HG03521 (cell line): ENCODE data around the gene RHOU.
"Not testable (repeated sequence)": the region's sequence is repeated elsewhere in the genome, so short reads cannot be mapped to it uniquely, and the experiment has no call there.

Experiments used
- ATAC-seq: cut with Tn5 transposase; IDR thresholded peaks from one replicate; pipeline ENCODE4 v1.9.1; 2021; ENCODE audit warnings: mild to moderate bottlenecking, moderate library complexity; ENCODE audit not compliant: unreplicated experiment

Gene RHOU

GRCh38 chr1:228755800-228756199, 20.5 kb downstream of the RHOU start:
- ATAC-seq: no peak

GRCh38 chr1:228756457-228756856, 21.2 kb downstream of the RHOU start:
- no peak for ATAC-seq

GRCh38 chr1:228758447-228758846, 23.2 kb downstream of the RHOU start:
- ATAC-seq: no peak

GRCh38 chr1:228760979-228761378, 25.7 kb downstream of the RHOU start:
- no peak for ATAC-seq

- no peak for ATAC-seq
Observed at GRCh38 chr1:228763561-228763960, 28.3 kb downstream of the RHOU start.

GRCh38 chr1:228765168-228765946, 30.1 kb downstream of the RHOU start:
- no peak for ATAC-seq

- ATAC-seq: no peak
Observed at GRCh38 chr1:228766788-228767187, 31.5 kb downstream of the RHOU start.

GRCh38 chr1:228767636-228768354, 32.5 kb downstream of the RHOU start:
- ATAC-seq: no peak

- no peak for ATAC-seq
Observed at GRCh38 chr1:228768355-228769000, 33.2 kb downstream of the RHOU start.

- ATAC-seq: no peak
Observed at GRCh38 chr1:228770779-228771223, 35.5 kb downstream of the RHOU start.

GRCh38 chr1:228772516-228773212, 37.4 kb downstream of the RHOU start:
- no peak for ATAC-seq

GRCh38 chr1:228775946-228776345, 40.7 kb downstream of the RHOU start:
- ATAC-seq: not testable (repeated sequence)

- ATAC-seq: no peak
Observed at GRCh38 chr1:228776449-228776848, 41.2 kb downstream of the RHOU start.

- no peak for ATAC-seq
Observed at GRCh38 chr1:228777236-228777635, 42.0 kb downstream of the RHOU start.

GRCh38 chr1:228778026-228778425, 42.7 kb downstream of the RHOU start:
- no peak for ATAC-seq

- ATAC-seq: no peak
Observed at GRCh38 chr1:228778466-228778865, 43.2 kb downstream of the RHOU start.

GRCh38 chr1:228778961-228779360, 43.7 kb downstream of the RHOU start:
- no peak for ATAC-seq

GRCh38 chr1:228781161-228781808, 46.0 kb downstream of the RHOU start:
- ATAC-seq: no peak

- no peak for ATAC-seq
Observed at GRCh38 chr1:228781809-228782661, 46.8 kb downstream of the RHOU start.
